HG03066 (cell line): ENCODE measurements around the gene ALDH16A1.
A peak's percentile ranks its signal among the peaks of the same experiment; 100 is the strongest.
"Not testable (repeated sequence)": the region's sequence is repeated elsewhere in the genome, so short reads cannot be mapped to it uniquely, and the experiment has no call there.

Source experiments
- ATAC-seq: cut with Tn5 transposase; IDR thresholded peaks from one replicate; pipeline ENCODE4 v1.9.1; 2021; ENCODE audit warnings: low read depth; ENCODE audit not compliant: unreplicated experiment

Gene ALDH16A1

DNA sequence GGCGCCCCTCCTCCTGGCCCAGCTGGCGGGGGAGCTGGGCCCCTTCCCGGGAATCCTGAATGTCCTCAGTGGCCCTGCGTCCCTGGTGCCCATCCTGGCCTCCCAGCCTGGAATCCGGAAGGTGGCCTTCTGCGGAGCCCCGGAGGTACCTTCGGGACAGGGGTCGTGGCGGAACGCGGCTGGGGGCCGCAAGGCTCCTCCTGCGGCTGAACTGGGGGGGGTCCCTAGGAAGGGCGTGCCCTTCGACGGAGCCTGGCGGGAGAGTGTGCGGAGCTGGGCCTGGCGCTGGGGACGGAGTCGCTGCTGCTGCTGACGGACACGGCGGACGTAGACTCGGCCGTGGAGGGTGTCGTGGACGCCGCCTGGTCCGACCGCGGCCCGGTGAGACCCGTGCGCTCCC is 8.6 kb downstream of the ALDH16A1 start:
- ATAC-seq = no peak

DNA sequence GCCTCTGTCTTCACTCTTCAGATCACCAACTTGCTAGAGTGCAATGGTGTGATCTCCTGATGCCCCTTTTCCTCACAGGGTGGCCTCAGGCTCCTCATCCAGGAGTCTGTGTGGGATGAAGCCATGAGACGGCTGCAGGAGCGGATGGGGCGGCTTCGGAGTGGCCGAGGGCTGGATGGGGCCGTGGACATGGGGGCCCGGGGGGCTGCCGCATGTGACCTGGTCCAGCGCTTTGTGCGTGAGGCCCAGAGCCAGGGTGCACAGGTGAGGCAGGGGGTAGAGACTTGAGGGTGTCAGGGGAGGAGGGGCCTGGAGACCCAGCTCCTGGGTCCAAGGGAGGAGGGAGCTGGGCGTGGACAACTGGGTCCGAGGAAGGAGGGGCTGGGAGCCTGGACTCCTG is 9.5 kb downstream of the ALDH16A1 start:
- no peak for ATAC-seq

DNA sequence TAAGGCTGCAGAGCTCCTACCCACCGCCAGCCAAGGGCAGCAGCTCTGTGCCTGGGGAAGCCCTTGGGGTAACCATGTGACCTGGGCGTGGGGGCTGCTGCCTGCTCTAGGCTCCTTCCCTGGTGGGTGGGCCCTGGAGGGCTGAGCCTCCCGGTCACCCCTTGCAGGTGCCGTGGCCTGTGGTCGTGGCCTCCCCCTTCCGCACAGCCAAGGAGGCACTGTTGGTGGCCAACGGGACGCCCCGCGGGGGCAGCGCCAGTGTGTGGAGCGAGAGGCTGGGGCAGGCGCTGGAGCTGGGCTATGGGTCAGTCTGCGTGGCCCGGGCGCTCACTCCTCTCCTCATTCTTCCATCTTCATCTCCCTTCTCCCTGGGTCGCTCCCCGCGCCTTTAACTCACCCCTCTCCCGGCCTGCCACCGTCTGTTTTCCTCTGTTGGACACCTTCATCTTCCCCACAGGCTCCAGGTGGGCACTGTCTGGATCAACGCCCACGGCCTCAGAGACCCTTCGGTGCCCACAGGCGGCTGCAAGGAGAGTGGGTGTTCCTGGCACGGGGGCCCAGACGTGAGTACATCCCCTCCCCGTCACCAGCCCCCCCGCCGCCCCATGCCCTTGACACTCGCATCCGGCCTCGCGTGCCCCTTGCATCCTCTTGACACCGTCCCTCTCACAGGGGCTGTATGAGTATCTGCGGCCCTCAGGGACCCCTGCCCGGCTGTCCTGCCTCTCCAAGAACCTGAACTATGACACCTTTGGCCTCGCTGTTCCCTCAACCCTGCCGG is 11.1 kb downstream of the ALDH16A1 start:
- no peak for ATAC-seq

DNA sequence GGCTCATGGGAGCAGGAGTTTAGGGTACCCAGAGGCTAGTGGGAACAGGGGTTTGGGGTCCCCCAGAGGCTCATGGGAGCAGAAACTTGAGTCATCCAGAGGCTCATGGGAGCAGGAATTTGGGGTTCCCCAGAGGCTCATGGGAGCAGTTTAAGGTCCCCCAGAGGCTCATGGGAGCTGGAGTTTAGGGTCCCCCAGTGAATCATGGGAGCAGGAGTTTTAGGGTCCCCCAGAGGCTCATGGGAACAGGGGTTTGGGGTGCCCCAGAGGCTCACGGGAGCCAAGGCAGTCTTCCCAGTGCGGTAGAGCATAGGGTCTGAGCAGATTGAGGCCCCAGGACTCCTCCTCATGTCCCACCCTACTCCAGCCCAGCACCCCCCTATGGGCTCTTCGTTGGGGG is 12.3 kb downstream of the ALDH16A1 start:
- ATAC-seq = no peak

DNA sequence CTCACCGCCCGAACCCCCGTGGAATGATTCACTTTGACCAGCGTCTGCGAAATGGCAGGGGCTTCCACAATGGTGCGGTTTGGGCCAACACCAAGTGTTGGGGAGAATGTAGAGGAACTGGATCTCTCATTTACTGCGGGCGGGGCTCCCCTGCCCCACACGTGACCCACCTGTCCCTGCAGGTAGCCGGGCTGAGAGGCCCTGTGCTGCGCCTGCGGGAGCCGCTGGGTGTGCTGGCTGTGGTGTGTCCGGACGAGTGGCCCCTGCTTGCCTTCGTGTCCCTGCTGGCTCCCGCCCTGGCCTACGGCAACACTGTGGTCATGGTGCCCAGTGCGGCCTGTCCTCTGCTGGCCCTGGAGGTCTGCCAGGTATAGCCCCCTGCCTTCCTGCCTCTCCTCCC is 15.2 kb downstream of the ALDH16A1 start:
- ATAC-seq = no peak

DNA sequence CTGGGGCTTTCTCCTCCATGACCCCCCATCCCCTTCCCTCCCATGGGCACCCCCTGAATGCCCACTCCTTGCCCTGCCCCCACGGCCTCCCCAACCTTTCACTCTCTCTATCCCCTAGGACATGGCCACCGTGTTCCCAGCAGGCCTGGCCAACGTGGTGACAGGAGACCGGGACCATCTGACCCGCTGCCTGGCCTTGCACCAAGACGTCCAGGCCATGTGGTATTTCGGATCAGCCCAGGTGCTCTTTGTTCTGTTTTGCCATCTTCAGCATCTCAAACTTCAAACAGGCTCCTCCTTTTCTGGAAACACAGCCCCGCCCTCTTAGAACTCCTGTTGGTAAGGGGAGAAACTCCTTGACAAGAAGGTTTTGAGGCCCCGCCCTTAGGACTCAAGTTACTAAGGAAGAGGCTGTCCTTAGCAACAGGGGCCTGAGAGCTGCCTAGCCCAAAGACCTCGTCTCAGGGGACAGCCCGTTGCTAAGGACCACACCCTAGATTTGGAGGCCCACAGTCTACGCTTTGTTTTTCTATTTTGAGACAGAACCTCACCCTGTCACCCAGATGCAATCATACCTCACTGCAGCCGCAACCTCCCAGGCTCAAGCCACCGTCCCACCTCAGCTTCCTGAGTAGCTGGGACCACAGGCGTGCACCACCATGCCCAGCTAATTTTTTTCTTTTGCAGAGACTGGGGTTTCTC is 15.9 kb downstream of the ALDH16A1 start:
- peak; percentile 45 for ATAC-seq

DNA sequence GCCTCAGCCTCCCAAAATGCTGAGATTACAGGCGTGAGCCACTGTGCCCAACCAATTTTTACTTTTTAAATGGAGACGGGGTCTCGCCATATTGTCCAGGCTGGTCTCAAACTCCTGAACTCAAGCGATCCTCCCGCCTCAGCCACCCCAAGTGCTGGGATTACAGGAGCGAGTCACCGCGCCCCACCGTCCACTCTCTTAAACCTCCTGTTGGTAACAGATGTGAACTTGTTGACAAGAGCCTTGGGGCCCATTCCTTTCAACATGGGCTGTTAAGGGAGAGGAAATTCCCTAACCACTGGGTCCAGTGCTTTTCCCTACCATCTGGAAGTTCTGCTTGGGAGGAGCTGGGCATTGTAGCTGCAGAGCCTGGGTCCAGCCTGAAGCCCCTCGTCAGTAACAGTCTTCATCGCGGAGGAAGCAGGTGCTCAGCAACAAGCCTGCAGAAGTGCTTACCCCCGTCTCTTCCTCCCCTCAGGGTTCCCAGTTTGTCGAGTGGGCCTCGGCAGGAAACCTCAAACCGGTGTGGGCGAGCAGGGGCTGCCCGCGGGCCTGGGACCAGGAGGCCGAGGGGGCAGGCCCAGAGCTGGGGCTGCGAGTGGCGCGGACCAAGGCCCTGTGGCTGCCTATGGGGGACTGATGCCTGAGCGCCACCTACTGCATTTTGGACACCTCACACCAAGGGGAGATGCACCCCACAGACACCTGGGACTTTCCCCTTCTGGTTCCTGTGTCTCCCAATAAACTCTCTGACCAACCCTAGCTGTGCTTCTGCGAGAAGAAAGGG is 17.0 kb downstream of the ALDH16A1 start:
- ATAC-seq = no peak

DNA sequence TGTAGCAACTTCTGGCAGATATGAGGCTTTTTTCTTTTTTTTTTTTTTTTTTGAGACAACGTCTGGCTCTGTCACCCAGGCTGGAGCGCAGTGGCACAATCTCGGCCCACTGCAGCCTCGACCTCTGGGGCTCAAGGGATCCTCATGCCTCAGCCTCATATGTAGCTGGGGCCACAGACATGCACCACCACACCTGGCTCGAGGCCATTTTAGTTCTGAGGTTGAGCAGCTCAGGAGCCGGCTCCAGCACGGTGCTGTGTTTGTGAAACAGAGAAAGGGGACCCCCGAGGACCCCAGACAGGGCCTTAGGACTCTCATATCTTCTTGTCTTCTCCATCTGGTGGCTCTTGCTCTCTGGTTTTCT is 17.6 kb downstream of the ALDH16A1 start:
- no peak for ATAC-seq

DNA sequence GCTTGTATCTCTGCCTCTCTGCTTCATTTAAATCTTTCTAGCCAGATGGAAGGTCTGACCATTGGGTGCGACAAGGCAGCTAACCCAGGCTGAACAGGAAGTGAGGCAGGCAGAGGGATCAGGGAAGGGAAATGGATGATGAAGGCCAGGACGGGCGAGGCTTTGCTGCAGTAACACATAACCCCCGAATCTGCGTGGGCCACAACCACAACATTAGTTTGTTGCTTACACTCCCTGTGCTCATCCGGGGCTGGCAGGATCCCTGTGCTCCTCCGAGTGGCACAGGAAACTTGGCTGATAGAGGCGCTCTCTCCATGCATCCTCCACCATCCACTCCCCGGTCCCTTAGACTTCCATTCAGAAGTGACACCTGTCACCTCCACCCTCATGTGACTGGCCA is 19.9 kb downstream of the ALDH16A1 start:
- no peak for ATAC-seq

DNA sequence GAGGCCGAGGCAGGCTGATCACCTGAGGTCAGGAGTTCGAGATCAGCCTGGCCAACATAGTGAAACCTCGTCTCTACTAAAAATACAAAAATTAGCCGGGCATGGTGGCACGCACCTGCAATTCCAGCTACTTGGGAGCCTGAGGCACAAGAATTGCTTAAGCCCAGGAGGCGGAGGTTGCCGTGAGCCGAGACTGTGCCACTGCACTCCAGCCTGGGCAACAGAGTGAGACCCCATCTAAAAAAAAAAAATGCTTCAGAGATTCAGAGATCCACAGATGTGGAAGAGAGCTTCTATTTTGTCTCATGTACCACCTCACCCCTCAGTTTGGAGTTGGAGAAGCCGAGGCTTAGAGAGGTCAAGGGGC is 20.5 kb downstream of the ALDH16A1 start:
- not testable (repeated sequence) for ATAC-seq

DNA sequence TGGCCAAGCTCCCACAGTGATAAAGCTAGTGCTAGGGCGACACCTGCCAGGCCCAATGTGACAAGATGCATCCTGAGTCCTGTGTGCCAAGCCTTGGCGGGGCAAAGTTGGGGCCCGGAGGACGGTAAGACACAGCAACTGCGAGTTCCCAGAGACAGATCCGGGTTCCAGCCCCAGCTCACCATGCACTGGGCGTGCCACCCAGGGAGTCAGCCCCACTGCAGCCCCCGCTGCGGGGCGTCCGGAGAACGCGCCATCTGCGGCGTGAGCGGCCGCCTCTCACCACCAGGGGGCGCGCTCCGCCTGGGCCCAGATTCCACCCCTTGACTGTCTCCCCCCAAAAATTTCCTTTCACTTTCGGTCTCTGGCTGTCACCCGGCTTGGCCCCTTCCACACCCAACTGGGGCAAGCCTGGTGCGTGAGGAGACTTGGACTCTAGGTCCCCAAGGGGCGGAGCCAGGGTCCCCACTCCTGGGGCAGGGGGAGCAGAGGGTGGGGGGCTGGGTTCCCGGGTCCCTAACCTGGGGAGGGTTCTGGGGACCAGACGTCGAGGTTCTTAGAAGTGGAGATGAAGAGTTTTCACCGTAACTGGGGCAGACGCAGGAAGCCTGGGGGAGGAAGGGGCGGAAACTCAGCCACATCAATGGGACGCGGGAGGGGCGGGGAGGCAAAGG is 21.0 kb downstream of the ALDH16A1 start, which contains the start of gene FLT3LG:
Gene FLT3LG (plus strand): TSS at position 348 of the 674 bp plus-strand sequence. CDS start 425 bp downstream, outside the sequence.
- no peak for ATAC-seq

DNA sequence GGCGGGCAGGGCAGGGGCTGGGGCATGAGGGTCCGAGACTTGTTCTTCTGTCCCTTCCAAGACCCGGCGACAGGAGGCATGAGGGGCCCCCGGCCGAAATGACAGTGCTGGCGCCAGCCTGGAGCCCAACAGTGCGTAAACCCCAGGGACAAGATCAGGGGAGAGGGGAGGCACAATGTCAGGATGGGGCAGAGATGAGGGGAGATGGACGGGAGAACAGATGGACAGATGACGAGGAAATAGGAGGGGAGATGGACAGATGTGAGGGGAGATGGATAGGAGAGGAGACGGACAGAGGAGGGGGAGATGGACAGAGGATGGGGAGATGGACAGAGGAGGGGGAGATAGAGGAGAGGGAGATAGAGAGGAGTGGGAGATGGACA is 21.5 kb downstream of the ALDH16A1 start:
- ATAC-seq = no peak

DNA sequence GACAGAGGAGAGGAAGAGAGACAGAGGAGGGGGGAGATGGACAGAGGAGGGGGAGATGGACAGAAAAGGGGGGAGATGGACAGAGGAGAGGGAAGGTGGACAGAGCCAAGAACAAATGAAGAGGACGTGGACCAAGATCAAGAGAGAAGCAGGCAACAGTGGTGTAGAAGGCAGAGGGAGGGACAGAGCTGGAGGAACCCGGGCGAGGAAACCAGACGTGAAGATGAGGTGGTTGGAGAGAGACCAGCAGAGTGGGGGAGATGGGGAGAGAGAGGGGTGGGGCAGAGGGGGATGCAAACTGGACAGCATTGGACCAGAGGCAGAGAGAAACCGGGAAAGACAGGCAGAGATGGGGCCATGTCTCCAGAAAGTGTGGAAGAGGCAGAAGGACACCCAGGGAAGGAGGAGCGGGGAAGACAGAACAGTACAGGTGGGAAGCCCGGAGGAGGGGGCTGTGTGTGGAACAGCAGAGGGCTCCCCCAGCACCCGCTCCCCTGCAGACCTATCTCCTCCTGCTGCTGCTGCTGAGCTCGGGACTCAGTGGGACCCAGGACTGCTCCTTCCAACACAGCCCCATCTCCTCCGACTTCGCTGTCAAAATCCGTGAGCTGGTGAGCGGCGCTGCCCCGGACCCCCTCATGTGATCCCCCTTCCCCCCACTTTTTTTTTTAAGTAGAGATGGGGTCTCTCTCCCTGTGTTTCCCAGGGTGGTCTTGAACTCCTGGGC is 22.3 kb downstream of the ALDH16A1 start:
- ATAC-seq = no peak

DNA sequence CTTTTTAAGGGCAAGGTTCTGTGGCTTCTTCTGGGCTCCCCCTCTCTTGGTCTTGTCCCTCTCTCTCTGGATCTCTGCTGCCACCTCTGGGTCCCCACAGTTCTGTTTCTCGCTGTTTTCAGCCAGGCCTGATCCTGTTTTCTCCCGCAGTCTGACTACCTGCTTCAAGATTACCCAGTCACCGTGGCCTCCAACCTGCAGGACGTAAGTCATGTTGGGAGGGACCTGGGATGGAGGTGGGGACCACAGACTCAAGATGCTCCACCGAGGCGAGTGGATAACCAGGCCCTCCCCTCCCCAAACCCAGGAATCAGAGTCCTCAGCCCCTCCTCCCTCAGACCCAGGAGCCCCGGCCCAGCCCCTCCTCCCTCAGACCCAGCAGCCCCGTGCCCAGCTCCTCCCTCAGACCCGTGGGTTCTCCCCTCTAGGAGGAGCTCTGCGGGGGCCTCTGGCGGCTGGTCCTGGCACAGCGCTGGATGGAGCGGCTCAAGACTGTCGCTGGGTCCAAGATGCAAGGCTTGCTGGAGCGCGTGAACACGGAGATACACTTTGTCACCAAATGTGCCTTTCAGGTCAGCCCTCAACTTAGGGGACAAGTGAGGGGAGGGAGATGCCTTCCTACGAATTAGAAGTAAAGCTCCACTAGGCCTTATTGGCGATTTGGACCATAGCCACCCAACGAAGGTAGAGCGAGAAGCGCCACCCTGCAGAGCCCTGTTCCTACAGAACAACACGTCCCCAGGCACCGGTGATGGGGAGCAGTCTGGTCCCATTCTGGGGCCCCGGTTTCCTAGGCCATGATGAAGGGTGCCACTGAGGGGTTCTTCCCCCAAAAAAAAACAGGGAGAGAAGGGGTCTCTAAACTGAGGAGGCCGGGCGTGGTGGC is 23.2 kb downstream of the ALDH16A1 start:
- ATAC-seq = no peak

DNA sequence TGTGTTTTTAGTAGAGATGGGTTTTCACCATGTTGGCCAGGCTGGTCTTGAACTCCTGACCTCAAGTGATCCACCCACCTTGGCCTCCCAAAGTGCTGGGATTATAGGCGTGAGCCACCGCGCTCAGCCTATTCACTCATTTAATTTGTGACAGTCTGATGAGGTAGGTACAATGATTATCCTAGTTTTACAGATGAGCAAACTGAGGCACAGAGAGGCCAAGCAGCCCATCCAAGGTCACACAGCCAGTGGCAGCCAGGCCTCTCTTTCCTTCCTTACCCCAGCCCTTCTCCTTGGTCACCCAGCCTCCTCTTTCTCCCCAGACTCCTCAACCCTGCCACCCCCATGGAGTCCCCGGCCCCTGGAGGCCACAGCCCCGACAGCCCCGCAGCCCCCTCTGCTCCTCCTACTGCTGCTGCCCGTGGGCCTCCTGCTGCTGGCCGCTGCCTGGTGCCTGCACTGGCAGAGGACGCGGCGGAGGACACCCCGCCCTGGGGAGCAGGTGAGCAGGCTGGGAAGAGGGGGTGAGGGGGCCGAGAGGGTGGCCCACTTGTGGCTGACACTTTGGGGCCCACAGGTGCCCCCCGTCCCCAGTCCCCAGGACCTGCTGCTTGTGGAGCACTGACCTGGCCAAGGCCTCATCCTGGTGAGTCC is 27.1 kb downstream of the ALDH16A1 start:
- no peak for ATAC-seq

DNA sequence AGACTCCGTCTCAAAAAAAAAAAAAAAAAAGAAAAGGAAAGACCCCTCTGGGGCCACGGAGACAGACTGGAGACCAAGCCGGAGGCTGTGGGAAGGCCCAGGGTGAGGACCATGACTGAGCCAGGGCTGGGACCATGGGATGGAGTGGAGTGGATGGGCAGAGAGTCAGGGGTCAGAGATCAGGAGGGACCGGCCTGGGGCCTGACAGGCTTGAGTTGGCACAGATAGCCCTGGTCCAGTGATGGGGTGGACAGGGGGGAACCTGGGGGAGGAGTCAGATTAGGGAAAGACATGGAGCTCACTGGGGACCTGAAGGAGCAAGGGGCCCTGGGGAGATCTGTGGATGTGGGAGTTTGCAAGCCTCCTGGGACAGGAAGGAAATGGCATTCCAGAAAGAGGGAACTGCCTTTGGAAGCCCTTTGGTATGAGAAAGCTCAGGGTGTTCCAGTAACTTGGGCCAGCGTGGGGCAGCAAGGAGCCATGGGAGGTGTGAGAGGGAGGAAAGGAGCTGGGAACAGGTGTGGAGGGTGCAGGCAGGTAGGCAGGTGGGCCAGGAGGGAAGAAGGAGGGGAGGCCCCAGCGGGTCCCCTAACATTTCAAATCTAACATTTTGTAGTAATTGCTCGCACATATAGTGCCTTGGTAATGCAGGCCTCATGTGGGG is 28.1 kb downstream of the ALDH16A1 start:
- no peak for ATAC-seq

DNA sequence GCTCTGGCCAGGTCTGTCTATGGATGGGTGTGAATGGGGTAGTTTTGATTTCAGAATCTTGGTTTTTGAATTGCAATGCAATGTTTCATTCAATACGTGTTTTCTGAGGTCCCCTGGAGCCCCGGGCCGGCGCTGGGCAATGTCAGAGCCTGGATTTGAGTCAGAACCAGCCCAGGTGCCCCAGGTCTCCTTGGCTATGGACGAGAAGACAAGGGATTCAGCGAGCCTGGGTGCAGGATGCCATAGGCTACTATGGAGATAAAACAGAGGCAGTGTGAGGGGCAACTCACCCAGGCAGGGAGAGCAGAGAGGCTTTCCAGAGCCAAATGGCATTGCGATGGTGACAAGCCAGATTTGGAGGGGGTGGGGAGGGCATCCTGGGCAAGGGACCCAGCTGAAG is 33.2 kb downstream of the ALDH16A1 start:
- no peak for ATAC-seq

DNA sequence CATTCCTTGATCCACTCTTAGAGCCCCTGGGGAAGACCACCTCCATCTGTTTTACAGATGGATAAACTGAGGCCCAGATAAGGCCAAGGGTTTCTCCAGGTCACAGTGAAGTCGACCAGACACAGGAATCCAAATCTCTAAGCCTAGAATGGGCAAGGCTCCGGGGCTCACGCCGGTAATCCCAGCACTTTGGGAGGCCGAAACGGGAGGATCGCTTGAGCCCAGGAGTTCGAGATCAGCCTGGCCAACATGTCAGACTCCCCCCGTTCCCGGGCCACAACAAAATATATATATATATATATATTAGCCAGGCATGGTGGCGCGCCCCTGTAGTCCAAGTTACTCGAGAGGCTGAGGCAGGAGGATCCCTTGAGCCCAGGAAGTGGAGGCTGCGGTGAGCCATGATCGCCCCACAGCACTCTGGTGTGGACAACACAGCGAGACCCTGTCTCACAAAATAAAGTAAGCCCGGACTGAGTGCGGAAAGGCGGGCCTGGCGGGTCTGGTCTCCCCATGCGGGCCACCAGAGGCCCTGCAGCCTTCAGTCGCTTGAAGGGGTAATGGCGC is 33.8 kb downstream of the ALDH16A1 start:
- no peak for ATAC-seq
